ENCODE data around the gene FBXO15.

- TF ChIP-seq, protein P1, sequence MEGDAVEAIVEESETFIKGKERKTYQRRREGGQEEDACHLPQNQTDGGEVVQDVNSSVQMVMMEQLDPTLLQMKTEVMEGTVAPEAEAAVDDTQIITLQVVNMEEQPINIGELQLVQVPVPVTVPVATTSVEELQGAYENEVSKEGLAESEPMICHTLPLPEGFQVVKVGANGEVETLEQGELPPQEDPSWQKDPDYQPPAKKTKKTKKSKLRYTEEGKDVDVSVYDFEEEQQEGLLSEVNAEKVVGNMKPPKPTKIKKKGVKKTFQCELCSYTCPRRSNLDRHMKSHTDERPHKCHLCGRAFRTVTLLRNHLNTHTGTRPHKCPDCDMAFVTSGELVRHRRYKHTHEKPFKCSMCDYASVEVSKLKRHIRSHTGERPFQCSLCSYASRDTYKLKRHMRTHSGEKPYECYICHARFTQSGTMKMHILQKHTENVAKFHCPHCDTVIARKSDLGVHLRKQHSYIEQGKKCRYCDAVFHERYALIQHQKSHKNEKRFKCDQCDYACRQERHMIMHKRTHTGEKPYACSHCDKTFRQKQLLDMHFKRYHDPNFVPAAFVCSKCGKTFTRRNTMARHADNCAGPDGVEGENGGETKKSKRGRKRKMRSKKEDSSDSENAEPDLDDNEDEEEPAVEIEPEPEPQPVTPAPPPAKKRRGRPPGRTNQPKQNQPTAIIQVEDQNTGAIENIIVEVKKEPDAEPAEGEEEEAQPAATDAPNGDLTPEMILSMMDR (IDR thresholded peaks at IDR 0.05; ENCODE audit: insufficient read depth, low read depth, low read length) = no peak
- TF ChIP-seq EZH2 (IDR thresholded peaks at IDR 0.05; ENCODE audit: insufficient read depth, low read length) = no peak
These were observed 37.5 kb downstream of the FBXO15 start for GRCh38 chr18:74110149-74110548.

All from astrocyte (in vitro differentiated cells and primary cell).